HEK293 (cell line): ENCODE results near the gene ABHD16B.

Experiments used
- GFI1B ChIP-seq: fragments of 450-650 bp; formaldehyde crosslinking; IDR thresholded peaks from 2 replicates; pipeline ENCODE4 v1.5.1; 2016; ENCODE audit warnings: missing biosample characterization, missing genetic modification characterization
- GLI4 ChIP-seq: fragments of 450-650 bp; formaldehyde crosslinking; IDR thresholded peaks from 2 replicates; pipeline ENCODE4 v1.5.1; 2016; ENCODE audit warnings: missing biosample characterization, missing genetic modification characterization
- KLF1 ChIP-seq: fragments of 450-650 bp; formaldehyde crosslinking; IDR thresholded peaks from 2 replicates; pipeline ENCODE4 v1.5.1; 2016; ENCODE audit warnings: missing biosample characterization, missing genetic modification characterization
- KLF7 ChIP-seq: fragments of 450-650 bp; formaldehyde crosslinking; IDR thresholded peaks from 2 replicates; pipeline ENCODE4 v1.5.1; 2016; ENCODE audit warnings: missing biosample characterization, missing genetic modification characterization, borderline replicate concordance
- PBX3 ChIP-seq: sonication (generic); formaldehyde crosslinking; IDR thresholded peaks from 2 replicates; pipeline ENCODE4 v1.8.1; 2022; ENCODE audit warnings: mild to moderate bottlenecking, moderate library complexity, missing genetic modification reagents
- PRDM10 ChIP-seq: fragments of 450-650 bp; formaldehyde crosslinking; IDR thresholded peaks from 2 replicates; pipeline ENCODE4 v1.5.1; 2016; ENCODE audit warnings: missing biosample characterization, missing genetic modification characterization
- RBAK ChIP-seq: fragments of 450-650 bp; formaldehyde crosslinking; IDR thresholded peaks from 2 replicates; pipeline ENCODE4 v1.5.1; 2016; ENCODE audit warnings: missing biosample characterization, missing genetic modification characterization
- SALL2 ChIP-seq: fragments of 450-650 bp; formaldehyde crosslinking; IDR thresholded peaks from 2 replicates; pipeline ENCODE4 v1.5.0; 2017; ENCODE audit warnings: missing biosample characterization, mild to moderate bottlenecking, missing genetic modification characterization, borderline replicate concordance
- YY2 ChIP-seq: fragments of 450-650 bp; formaldehyde crosslinking; IDR thresholded peaks from 2 replicates; pipeline ENCODE4 v1.5.1; 2016; ENCODE audit warnings: missing biosample characterization, missing genetic modification characterization
- ZBTB17 ChIP-seq: fragments of 450-650 bp; formaldehyde crosslinking; IDR thresholded peaks from 2 replicates; pipeline ENCODE4 v1.5.1; 2016; ENCODE audit warnings: missing biosample characterization, missing genetic modification characterization
- ZBTB44 ChIP-seq: fragments of 450-650 bp; IDR thresholded peaks from 2 replicates; pipeline ENCODE4 v1.5.1; 2018; ENCODE audit warnings: missing biosample characterization, mild to moderate bottlenecking, missing genetic modification characterization
- ZBTB7A ChIP-seq: fragments of 450-650 bp; formaldehyde crosslinking; IDR thresholded peaks from 2 replicates; pipeline ENCODE4 v1.5.1; 2016; ENCODE audit warnings: low read depth, missing biosample characterization, missing genetic modification characterization
- ZEB2 ChIP-seq: fragments of 450-650 bp; formaldehyde crosslinking; IDR thresholded peaks from 2 replicates; pipeline ENCODE4 v1.5.1; 2016; ENCODE audit warnings: missing biosample characterization, missing genetic modification characterization
- ZNF114 ChIP-seq: fragments of 450-650 bp; formaldehyde crosslinking; IDR thresholded peaks from 2 replicates; pipeline ENCODE4 v1.5.0; 2017; ENCODE audit warnings: missing biosample characterization, missing genetic modification characterization
- ZNF132 ChIP-seq: fragments of 450-650 bp; formaldehyde crosslinking; IDR thresholded peaks from 2 replicates; pipeline ENCODE4 v1.5.1; 2017; ENCODE audit warnings: missing biosample characterization, missing genetic modification characterization, borderline replicate concordance
- ZNF148 ChIP-seq: fragments of 450-650 bp; formaldehyde crosslinking; IDR thresholded peaks from 2 replicates; pipeline ENCODE4 v1.5.0; 2017; ENCODE audit warnings: missing biosample characterization, missing genetic modification characterization, borderline replicate concordance
- ZNF248 ChIP-seq: fragments of 450-650 bp; formaldehyde crosslinking; IDR thresholded peaks from 2 replicates; pipeline ENCODE4 v1.5.1; 2017; ENCODE audit warnings: missing biosample characterization, missing genetic modification characterization
- ZNF280D ChIP-seq: fragments of 450-650 bp; formaldehyde crosslinking; IDR thresholded peaks from 2 replicates; pipeline ENCODE4 v1.5.1; 2016; ENCODE audit warnings: missing biosample characterization, missing genetic modification characterization
- ZNF292 ChIP-seq: fragments of 450-650 bp; formaldehyde crosslinking; IDR thresholded peaks from 2 replicates; pipeline ENCODE4 v1.5.1; 2016; ENCODE audit warnings: low read depth, missing biosample characterization, missing genetic modification characterization, borderline replicate concordance
- ZNF311 ChIP-seq: fragments of 450-650 bp; formaldehyde crosslinking; IDR thresholded peaks from 2 replicates; pipeline ENCODE4 v1.5.1; 2017; ENCODE audit warnings: missing biosample characterization, missing genetic modification characterization, borderline replicate concordance
- ZNF335 ChIP-seq: fragments of 450-650 bp; formaldehyde crosslinking; conservative IDR thresholded peaks from 2 replicates; pipeline ENCODE4 v1.5.1; 2016; ENCODE audit warnings: missing biosample characterization, missing genetic modification characterization
- ZNF530 ChIP-seq: fragments of 450-650 bp; formaldehyde crosslinking; IDR thresholded peaks from 2 replicates; pipeline ENCODE4 v1.5.1; 2016; ENCODE audit warnings: low read depth, missing biosample characterization, missing genetic modification characterization
- ZNF580 ChIP-seq: fragments of 450-650 bp; formaldehyde crosslinking; IDR thresholded peaks from 2 replicates; pipeline ENCODE4 v1.5.1; 2016; ENCODE audit warnings: missing biosample characterization, missing genetic modification characterization
- ZNF585B ChIP-seq: fragments of 450-650 bp; formaldehyde crosslinking; IDR thresholded peaks from 2 replicates; pipeline ENCODE4 v1.5.1; 2016; ENCODE audit warnings: missing biosample characterization, missing genetic modification characterization
- ZNF626 ChIP-seq: fragments of 450-650 bp; sonication (Bioruptor Pico); formaldehyde crosslinking; IDR thresholded peaks from 2 replicates; pipeline ENCODE4 v1.5.1; 2018; ENCODE audit warnings: missing biosample characterization, missing genetic modification characterization, inconsistent platforms
- ZNF776 ChIP-seq: fragments of 450-650 bp; formaldehyde crosslinking; IDR thresholded peaks from 2 replicates; pipeline ENCODE4 v1.5.0; 2017; ENCODE audit warnings: missing biosample characterization, missing genetic modification characterization, borderline replicate concordance
- ZNF843 ChIP-seq: fragments of 450-650 bp; formaldehyde crosslinking; IDR thresholded peaks from 2 replicates; pipeline ENCODE4 v1.5.1; 2016; ENCODE audit warnings: missing biosample characterization, missing genetic modification characterization
- ZSCAN16 ChIP-seq: fragments of 450-650 bp; formaldehyde crosslinking; IDR thresholded peaks from 2 replicates; pipeline ENCODE4 v1.5.1; 2016; ENCODE audit warnings: missing biosample characterization, missing genetic modification characterization

The ABHD16B gene

GRCh38 chr20:63864545-63864977 lies 3.3 kb downstream of the ABHD16B start (continued):
- TF ChIP-seq KLF7 (tag by site-specific recombination), result peak; percentile 78
- TF ChIP-seq ZBTB17 (tag by site-specific recombination), result peak; percentile 11; the same call in 1 of the 2 replicates
- no peak for TF ChIP-seq PRDM10 (tag by site-specific recombination)
- TF ChIP-seq YY2 (tag by site-specific recombination), result no peak
- peak; percentile 39; the same call in 1 of the 2 replicates for TF ChIP-seq ZNF580
- TF ChIP-seq ZNF585B (tag by site-specific recombination), result no peak
- no peak for TF ChIP-seq ZNF626 (tag by site-specific recombination)
- TF ChIP-seq ZNF132 (tag by site-specific recombination), result no peak
- TF ChIP-seq ZNF114 (tag by site-specific recombination), result no peak
- TF ChIP-seq ZNF280D (tag by site-specific recombination), result no peak
- TF ChIP-seq ZNF311 (tag by site-specific recombination), result no peak
- TF ChIP-seq GFI1B (tag by site-specific recombination), result peak; percentile 28; the same call in 1 of the 2 replicates
- peak; percentile 90 for TF ChIP-seq ZNF335
- no peak for TF ChIP-seq ZNF148
- TF ChIP-seq ZSCAN16 (tag by site-specific recombination), result no peak
- no peak for TF ChIP-seq ZNF292 (tag by site-specific recombination)
- no peak for TF ChIP-seq SALL2 (tag by site-specific recombination)
- TF ChIP-seq PBX3 (CRISPR knock-in tag), result no peak
- no peak for TF ChIP-seq GLI4
- peak; percentile 54; the same call in 1 of the 2 replicates for TF ChIP-seq ZBTB7A (tag by site-specific recombination)
- TF ChIP-seq ZBTB44 (tag by site-specific recombination), result no peak
- TF ChIP-seq ZNF248 (tag by site-specific recombination), result no peak
- no peak for TF ChIP-seq ZEB2 (tag by site-specific recombination)
- TF ChIP-seq ZNF530 (tag by site-specific recombination), result no peak
- TF ChIP-seq KLF1 (tag by site-specific recombination), result no peak
- peak; percentile 16; the same call in 1 of the 2 replicates for TF ChIP-seq ZNF843 (tag by site-specific recombination)
- TF ChIP-seq RBAK, result no peak
- no peak for TF ChIP-seq ZNF776 (tag by site-specific recombination)
